ENCODE measurements around the gene KAT7.
"Not testable (repeated sequence)": the region's sequence is repeated elsewhere in the genome, so short reads cannot be mapped to it uniquely, and the experiment has no call there.

Gene KAT7

DNA sequence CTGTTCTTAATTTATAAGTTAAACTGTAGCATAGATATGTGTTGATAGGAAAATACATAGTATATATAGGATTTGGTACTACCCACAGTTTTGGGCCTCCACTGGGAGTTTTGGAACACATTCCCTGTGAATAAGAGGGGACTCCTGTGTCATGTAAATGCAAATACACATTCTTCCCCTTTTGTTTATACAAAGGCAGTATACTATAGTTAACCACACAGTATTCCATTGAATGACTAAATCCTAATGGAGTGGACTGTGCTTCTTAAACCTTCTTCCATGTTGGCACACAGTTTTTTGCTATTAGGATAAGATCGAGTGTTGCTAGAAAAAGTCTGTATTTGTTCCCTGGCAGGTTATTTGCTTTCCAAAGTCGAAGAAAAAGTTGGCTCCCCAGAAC, 37.2 kb downstream of the KAT7 start:
- TF ChIP-seq CTCF (IDR thresholded peaks at IDR 0.05; ENCODE audit: borderline replicate concordance, extremely low read depth, low read length, poor library complexity, severe bottlenecking), result no peak
- no peak for TF ChIP-seq EZH2 (IDR thresholded peaks at IDR 0.05; ENCODE audit: borderline replicate concordance, low read depth, low read length, severe bottlenecking)
- DNase-seq (no peak), ATAC-seq (ENCODE audit: insufficient read depth, low read depth) (no peak)
- H3K4me1 ChIP-seq (ENCODE audit: insufficient read depth, low read length), result no peaks in the 10 kb centered on the region
- no peak overlapping the region for H3K27ac ChIP-seq (ENCODE audit: low read length)
- H3K4me2 ChIP-seq (ENCODE audit: insufficient read depth, low read length), result no peak overlapping the region
- no peaks in the 10 kb centered on the region for H3K79me2 ChIP-seq (ENCODE audit: insufficient read depth, low read length)
- no peak overlapping the region for H3K9ac ChIP-seq (ENCODE audit: low read depth, low read length)
- H3K36me3 ChIP-seq (ENCODE audit: insufficient read depth, low read length), result peaks cover 98% of the 10 kb centered on the region
- H2AFZ ChIP-seq (ENCODE audit: low read depth, low read length), result no peak overlapping the region
- H4K20me1 ChIP-seq (ENCODE audit: insufficient read depth, low read length), result 0 out of 2 replicates have a peak, but pooled peaks cover 4% of the 10 kb centered on the region
- no peak overlapping the region for H3K4me3 ChIP-seq (ENCODE audit: low read depth in 1 of 2, low read length in 2 of 2)
- H3K9me3 ChIP-seq (ENCODE audit: insufficient read depth, low read length, severe bottlenecking), result no peaks in the 10 kb centered on the region
- no peaks in the 10 kb centered on the region for H3K27me3 ChIP-seq (ENCODE audit: insufficient read depth, low read length, poor library complexity)

- H3K27ac ChIP-seq (ENCODE audit: low read length); H2AFZ ChIP-seq (ENCODE audit: low read depth, low read length); H3K27me3 ChIP-seq (ENCODE audit: insufficient read depth, low read length, poor library complexity); DNase-seq; H4K20me1 ChIP-seq (ENCODE audit: insufficient read depth, low read length); H3K79me2 ChIP-seq (ENCODE audit: insufficient read depth, low read length); H3K4me3 ChIP-seq (ENCODE audit: low read depth in 1 of 2, low read length in 2 of 2); H3K4me2 ChIP-seq (ENCODE audit: insufficient read depth, low read length); H3K9me3 ChIP-seq (ENCODE audit: insufficient read depth, low read length, severe bottlenecking); ATAC-seq (ENCODE audit: insufficient read depth, low read depth); H3K4me1 ChIP-seq (ENCODE audit: insufficient read depth, low read length); H3K9ac ChIP-seq (ENCODE audit: low read depth, low read length): not testable (repeated sequence)
- H3K36me3 ChIP-seq (ENCODE audit: insufficient read depth, low read length), result peaks cover 92% of the 10 kb centered on the region
Measured at GRCh38 chr17:49828325-49828724, 39.8 kb downstream of the KAT7 start.

DNA sequence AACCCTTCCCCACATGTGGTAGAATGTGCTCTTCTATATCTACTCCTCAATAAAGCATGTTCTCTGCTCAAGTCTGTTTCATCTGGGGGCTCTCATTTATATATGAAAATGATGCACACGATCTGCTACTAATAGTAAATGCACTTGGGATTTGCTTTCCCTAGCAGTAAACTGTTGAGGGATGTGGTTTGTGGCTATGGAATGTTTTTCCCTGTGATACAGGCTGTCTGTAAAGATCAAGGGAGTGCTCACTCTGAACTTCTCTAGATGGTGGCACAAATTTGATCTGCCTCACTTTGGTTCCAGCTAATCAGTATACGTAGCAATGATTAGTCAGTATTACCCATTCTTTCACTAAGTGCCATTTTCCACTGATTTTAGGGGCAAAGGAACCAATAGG, 40.5 kb downstream of the KAT7 start:
- no peaks in the 10 kb centered on the region for H3K79me2 ChIP-seq (ENCODE audit: insufficient read depth, low read length)
- no peak for TF ChIP-seq EZH2 (IDR thresholded peaks at IDR 0.05; ENCODE audit: borderline replicate concordance, low read depth, low read length, severe bottlenecking)
- TF ChIP-seq CTCF (IDR thresholded peaks at IDR 0.05; ENCODE audit: borderline replicate concordance, extremely low read depth, low read length, poor library complexity, severe bottlenecking), result no peak
- H4K20me1 ChIP-seq (ENCODE audit: insufficient read depth, low read length), result 0 out of 2 replicates have a peak, but pooled peaks cover 4% of the 10 kb centered on the region
- DNase-seq (no peak), ATAC-seq (ENCODE audit: insufficient read depth, low read depth) (no peak)
- no peak overlapping the region for H3K4me2 ChIP-seq (ENCODE audit: insufficient read depth, low read length)
- H2AFZ ChIP-seq (ENCODE audit: low read depth, low read length), result no peak overlapping the region
- no peak overlapping the region for H3K27ac ChIP-seq (ENCODE audit: low read length)
- no peaks in the 10 kb centered on the region for H3K27me3 ChIP-seq (ENCODE audit: insufficient read depth, low read length, poor library complexity)
- no peaks in the 10 kb centered on the region for H3K4me1 ChIP-seq (ENCODE audit: insufficient read depth, low read length)
- H3K9ac ChIP-seq (ENCODE audit: low read depth, low read length), result no peak overlapping the region
- no peak overlapping the region for H3K4me3 ChIP-seq (ENCODE audit: low read depth in 1 of 2, low read length in 2 of 2)
- H3K36me3 ChIP-seq (ENCODE audit: insufficient read depth, low read length), result peaks cover 92% of the 10 kb centered on the region
- H3K9me3 ChIP-seq (ENCODE audit: insufficient read depth, low read length, severe bottlenecking), result no peaks in the 10 kb centered on the region

- Histone ChIP-seq H3K9me3 (ENCODE audit: insufficient read depth, low read length, severe bottlenecking) (no peaks in the 10 kb centered on the region), H3K27ac (ENCODE audit: low read length) (no peak overlapping the region), H3K9ac (ENCODE audit: low read depth, low read length) (no peak overlapping the region), H4K20me1 (ENCODE audit: insufficient read depth, low read length) (0 out of 2 replicates have a peak, but pooled peaks cover 6% of the 10 kb centered on the region), H3K4me2 (ENCODE audit: insufficient read depth, low read length) (no peak overlapping the region), H3K4me1 (ENCODE audit: insufficient read depth, low read length) (no peaks in the 10 kb centered on the region), H2AFZ (ENCODE audit: low read depth, low read length) (no peak overlapping the region), H3K4me3 (ENCODE audit: low read depth in 1 of 2, low read length in 2 of 2) (no peak overlapping the region), H3K36me3 (ENCODE audit: insufficient read depth, low read length) (peaks cover 83% of the 10 kb centered on the region), H3K79me2 (ENCODE audit: insufficient read depth, low read length) (no peaks in the 10 kb centered on the region), H3K27me3 (ENCODE audit: insufficient read depth, low read length, poor library complexity) (no peaks in the 10 kb centered on the region)
- TF ChIP-seq EZH2 (IDR thresholded peaks at IDR 0.05; ENCODE audit: borderline replicate concordance, low read depth, low read length, severe bottlenecking) (no peak), CTCF (IDR thresholded peaks at IDR 0.05; ENCODE audit: borderline replicate concordance, extremely low read depth, low read length, poor library complexity, severe bottlenecking) (no peak)
- no peak for DNase-seq
- ATAC-seq (ENCODE audit: insufficient read depth, low read depth), result no peak
Measured at GRCh38 chr17:49830605-49831004, 42.1 kb downstream of the KAT7 start.

All from DND-41 (cell line).